LNCAP (cell line): ENCODE measurements around the gene IRAK2.

Experiments used
- TF ChIP-seq, protein P1 (sequence below): fragments of 450-650 bp; IDR thresholded peaks from 2 replicates; pipeline ENCODE4 v1.5.1; 2017; ENCODE audit warnings: mild to moderate bottlenecking

Gene IRAK2

DNA sequence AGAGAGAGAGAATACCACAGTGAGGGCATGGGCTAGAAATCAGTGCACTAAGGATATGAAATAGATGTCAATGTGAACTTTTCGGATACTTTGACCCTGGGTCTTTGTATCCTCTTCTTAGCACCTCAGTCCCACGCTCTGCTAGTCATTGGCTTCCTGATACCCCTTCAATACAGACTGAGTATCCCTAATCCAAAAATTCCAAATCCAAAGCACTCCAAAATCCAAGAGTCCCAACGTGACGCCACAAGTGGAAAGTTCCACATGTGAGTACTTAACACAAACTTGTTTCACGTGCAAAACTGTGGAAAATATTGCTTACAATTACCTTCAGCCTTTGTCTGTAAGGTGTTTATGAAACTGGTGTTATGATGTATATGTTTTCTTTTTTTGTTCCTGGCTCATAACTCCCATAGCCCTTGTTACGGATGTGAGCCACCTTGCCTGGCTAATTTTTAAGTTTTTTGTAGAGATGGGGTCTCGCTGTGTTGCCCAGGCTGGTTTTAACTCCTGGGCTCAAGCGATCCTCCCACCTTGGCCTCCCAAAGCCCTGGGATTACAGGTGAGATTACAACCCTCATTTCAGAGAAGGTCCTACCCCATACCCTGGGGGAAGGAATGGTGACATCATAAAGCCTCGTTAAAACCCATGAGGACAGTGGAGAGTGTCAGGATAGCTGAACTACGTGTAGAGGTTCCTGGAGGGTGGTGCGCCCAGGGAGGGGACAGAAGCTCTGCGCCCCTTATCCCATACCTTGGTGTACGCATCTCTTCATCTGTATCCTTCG, 10.2 kb upstream of the IRAK2 start:
- TF ChIP-seq, protein P1, sequence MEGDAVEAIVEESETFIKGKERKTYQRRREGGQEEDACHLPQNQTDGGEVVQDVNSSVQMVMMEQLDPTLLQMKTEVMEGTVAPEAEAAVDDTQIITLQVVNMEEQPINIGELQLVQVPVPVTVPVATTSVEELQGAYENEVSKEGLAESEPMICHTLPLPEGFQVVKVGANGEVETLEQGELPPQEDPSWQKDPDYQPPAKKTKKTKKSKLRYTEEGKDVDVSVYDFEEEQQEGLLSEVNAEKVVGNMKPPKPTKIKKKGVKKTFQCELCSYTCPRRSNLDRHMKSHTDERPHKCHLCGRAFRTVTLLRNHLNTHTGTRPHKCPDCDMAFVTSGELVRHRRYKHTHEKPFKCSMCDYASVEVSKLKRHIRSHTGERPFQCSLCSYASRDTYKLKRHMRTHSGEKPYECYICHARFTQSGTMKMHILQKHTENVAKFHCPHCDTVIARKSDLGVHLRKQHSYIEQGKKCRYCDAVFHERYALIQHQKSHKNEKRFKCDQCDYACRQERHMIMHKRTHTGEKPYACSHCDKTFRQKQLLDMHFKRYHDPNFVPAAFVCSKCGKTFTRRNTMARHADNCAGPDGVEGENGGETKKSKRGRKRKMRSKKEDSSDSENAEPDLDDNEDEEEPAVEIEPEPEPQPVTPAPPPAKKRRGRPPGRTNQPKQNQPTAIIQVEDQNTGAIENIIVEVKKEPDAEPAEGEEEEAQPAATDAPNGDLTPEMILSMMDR = no peak

DNA sequence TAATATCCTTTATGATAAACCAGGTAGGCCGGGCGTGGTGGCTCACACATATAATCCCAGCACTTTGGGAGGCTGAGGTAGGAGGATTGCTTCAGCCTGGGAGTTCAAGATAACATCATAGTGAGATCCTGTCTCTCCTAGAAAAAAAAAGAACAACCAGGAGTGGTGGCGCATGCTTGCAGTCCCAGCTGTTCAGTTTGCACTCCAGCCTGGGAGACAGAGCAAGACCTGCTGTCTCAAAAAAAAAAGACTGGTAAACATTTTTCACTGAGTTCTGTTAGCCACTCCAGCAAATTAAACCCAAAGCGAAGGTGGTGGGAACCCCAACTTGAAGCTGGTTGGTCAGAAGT, 9.6 kb upstream of the IRAK2 start:
- TF ChIP-seq, protein P1 = no peak

DNA sequence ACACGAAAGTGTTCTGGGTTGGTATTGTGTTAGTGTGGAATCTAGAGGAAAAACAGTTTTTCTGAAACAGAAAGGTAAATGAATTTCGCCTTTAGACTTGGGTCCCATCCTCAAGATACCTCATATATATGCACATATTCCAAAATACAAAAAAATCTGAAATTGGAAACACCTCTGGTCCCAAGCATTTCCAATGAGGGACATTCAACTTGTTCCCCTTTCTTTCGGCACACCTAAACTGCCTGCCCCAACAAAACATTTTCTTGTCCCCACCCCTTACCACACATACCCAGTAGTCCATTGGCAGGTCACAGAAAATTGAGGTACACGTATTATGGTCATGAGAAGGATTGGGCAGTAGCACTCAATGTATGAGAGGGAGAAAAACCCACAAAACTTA, 9.1 kb upstream of the IRAK2 start:
- TF ChIP-seq, protein P1 = no peak

DNA sequence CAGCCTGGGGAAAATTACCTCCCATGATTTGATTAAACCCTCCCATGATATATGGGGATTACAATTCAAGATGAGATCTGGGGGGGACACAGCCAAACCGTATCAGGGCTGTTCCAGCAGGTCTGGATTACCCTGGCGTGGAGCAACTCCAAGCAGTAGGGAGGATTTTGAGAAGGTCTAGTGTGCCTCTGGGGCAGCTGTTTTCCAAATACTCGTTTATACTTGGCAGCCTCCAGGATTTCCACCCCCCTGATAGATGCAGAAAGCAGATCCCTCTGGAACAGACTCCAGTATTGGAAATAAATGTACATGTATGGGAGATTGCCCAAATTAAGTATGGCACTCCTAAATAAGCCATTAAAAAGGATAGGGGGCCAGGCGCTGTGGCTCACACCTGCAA, 7.7 kb upstream of the IRAK2 start:
- TF ChIP-seq, protein P1 = no peak

DNA sequence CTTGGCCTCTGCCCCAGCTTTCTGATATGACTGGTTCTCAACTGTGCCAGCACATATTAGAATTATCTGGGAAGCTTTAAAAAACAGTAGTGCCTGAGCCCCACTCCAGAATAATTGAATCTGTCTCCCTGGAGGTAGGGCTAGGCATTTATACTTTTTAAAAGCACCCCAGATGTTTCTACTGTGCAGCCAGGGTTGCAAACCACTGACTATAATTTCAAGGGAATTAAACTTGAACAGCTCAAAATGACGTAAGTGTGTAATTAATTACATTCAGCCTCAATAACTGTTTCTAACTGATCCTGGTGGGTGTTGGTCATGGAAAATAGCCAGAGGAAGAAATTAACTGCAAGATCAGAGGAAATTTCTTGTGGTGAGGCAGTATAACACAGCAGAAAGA, 4.4 kb upstream of the IRAK2 start:
- TF ChIP-seq, protein P1 = no peak

DNA sequence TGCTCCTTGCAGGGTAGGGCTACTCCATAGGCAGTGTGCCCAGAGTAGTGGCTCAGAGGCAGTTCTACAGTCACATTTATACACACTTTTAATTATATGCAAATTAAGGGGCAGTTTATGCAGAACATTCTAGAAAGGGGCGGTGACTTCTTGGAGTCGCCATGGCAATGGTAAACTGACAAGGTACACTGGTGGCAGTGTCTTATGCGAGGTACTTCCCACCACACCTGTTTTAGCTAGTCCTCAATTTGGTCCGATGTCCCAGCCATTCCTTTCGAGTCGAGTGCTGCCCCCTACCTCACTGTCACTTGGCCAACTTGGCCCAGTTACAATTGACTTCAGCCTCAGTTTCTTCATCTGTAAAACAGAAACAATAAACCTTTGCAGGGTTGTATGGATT, 3.8 kb upstream of the IRAK2 start:
- TF ChIP-seq, protein P1 = no peak

DNA sequence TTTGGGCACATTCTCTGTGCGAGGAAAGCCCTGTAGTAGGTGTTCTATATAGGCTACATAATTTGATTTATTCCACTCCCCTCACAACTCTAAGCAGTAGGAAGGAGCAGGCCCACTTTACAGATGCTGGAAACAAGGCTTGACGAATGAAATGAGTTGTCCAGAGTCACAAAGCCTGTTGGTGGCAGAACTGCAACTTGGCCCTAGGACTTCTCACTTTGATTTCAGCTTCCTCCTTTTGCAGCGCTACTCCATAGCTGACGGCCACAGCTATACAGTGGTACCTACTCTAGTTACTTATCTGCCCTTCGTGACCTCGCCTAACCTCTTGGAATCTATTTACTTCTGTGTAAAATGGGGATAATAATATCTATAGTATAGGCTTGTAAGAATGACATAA, 2.5 kb upstream of the IRAK2 start:
- TF ChIP-seq, protein P1 = no peak

DNA sequence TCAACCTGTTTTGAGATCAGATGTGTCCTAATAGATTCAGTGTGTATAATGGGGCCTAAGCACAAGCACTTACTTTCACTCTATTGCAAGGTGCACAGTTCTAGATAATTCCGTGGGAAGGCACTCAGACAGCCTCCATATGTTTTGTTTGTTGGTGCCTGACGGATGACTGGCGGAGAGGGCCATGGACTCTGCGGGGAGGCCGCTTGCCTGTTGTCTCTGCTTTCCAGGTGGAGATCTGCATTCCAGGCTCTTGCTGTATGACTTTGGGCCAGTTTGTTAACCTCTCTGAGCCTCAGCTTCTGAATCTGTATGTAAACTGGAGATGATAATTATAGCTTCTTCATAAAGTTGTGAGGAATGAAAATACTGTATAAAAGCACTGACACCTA, 1.5 kb downstream of the IRAK2 start:
- TF ChIP-seq, protein P1 = no peak
